Muscle of leg (tissue), 11 donors: ENCODE data around the gene SYF2. TPM values are rescaled to one million over a fixed set of nuclear protein-coding genes. Genes with fewer than 3 reads are reported as not detected.

Experiments used
- DNase-seq: peaks from one replicate; pipeline ENCODE4 v3.0.0; 2013
- H3K27ac ChIP-seq: one replicate; pipeline ENCODE4 v1.5.1; 2013; ENCODE audit warnings: mild to moderate bottlenecking, low read length, control low read depth
- H3K27me3 ChIP-seq: one replicate; pipeline ENCODE4 v1.6.1; 2013; ENCODE audit warnings: low read length; ENCODE audit not compliant: control insufficient read depth, insufficient read depth
- H3K36me3 ChIP-seq: one replicate; pipeline ENCODE4 v1.6.1; 2013; ENCODE audit warnings: low read length; ENCODE audit not compliant: control insufficient read depth, insufficient read depth
- H3K4me1 ChIP-seq: one replicate; pipeline ENCODE4 v1.6.1; 2013; ENCODE audit warnings: low read length; ENCODE audit not compliant: control insufficient read depth, insufficient read depth
- H3K4me3 ChIP-seq: one replicate; pipeline ENCODE4 v1.5.1; 2013; ENCODE audit warnings: low read length, control low read depth
- H3K9me3 ChIP-seq: replicated peaks from 2 replicates; pipeline ENCODE4 v1.6.1; 2013; ENCODE audit warnings: low read depth, low read length; ENCODE audit not compliant: control insufficient read depth
- WGBS: methylation state at CpG from one replicate; pipeline ENCODE4 v1.1.5; 2013; ENCODE audit warnings: missing lambda C conversion rate; ENCODE audit not compliant: insufficient coverage; 5-methylcytosine and 5-hydroxymethylcytosine counted together
- polyA plus RNA-seq, 8 donors: library from polyadenylated mRNA; unstranded; fragments of 120-200 nt; gene quantifications; one replicate each; pipeline versions ENCODE4 v1.2.1 to v1.2.3, GENCODE V29; 2013; ENCODE audit warnings: inconsistent platforms in 1 of 8, low replicate concordance in 1 of 8; ENCODE audit not compliant: insufficient read length in 8 of 8, insufficient read depth in 1 of 8
- total RNA-seq: library from RNA; stranded (reverse); fragments of 120-200 nt; gene quantifications from one replicate; pipeline ENCODE4 v1.2.4, GENCODE V29; 2013

SYF2 gene
- total and polyA plus RNA-seq, 9 donors: 52.6 to 65.6 (median 58.3) TPM

DNA sequence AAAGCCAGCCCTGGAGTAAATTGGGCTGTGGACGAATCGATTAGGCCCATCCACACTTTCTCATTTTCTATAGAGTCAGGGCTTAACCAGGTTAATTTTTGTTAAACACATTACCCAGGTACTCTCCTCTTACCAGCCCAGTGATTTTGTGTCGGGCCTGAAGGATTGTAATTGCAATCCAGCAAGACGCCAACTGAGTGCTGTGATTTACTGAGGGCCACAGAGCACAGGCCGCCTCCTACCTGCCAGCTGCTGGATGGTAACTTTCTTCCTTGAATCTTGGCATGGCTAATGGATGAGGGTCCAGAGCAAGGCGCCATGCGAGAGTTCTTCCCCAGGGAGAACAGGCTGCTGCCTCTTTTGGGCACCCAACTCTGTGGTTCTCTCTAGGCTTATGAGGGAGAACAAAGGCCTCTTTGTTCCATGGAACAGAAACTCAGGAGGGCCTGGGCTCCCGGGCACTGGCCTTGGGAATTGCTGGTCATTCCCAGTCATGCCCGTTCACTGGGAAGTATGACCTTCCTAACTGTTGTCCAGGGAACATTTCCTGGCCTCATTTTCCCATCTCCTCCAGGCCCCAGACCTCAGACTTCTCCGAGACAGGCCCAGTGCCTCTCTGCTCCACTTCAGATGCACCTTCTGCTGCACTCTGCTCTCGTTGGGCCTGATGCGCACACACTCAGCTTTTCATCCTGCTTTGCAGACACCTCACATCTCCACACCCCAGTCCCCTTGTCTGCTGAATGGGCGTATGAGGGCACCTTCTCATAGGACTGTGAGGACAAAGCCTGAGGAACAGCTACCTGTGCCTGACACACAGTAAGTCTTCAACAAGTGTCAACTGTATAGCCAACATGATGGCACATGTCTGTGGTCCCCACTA is 57.3 kb downstream of the SYF2 start:
- Histone ChIP-seq H3K4me1 (no peaks in the 10 kb centered on the region), H3K9me3 (no peaks in the 10 kb centered on the region), H3K27ac (no peak overlapping the region), H3K4me3 (no peak overlapping the region), H3K27me3 (peaks cover 2% of the 10 kb centered on the region), H3K36me3 (no peaks in the 10 kb centered on the region)
- WGBS: 81% methylated on average over 10 of the region's 13 CpGs
- no peak for DNase-seq

DNA sequence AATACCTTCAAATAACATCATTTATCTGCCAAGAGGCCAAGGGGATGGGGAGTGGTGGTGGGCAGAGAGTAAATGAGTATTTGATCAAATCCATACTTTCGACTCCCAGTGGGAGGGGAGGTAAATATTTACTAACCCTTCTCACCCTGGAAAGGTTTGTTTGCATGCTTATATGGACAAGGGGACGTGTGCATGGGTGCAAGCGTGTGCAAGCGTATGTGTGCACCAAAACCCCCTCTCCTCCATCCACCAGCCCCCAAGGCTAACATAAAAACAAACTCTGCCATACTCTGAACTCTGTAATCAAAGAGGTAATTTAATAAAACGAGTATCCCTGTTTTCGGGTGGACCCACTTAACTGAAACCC is 58.0 kb downstream of the SYF2 start:
- no peak overlapping the region for H3K4me3 ChIP-seq
- WGBS: no CpG with 5 or more reads among the region's 6 CpGs
- no peak for DNase-seq
- peaks cover 2% of the 10 kb centered on the region for H3K27me3 ChIP-seq
- H3K27ac ChIP-seq: no peak overlapping the region
- H3K4me1 ChIP-seq: no peaks in the 10 kb centered on the region
- H3K36me3 ChIP-seq: no peaks in the 10 kb centered on the region
- H3K9me3 ChIP-seq: no peaks in the 10 kb centered on the region

DNA sequence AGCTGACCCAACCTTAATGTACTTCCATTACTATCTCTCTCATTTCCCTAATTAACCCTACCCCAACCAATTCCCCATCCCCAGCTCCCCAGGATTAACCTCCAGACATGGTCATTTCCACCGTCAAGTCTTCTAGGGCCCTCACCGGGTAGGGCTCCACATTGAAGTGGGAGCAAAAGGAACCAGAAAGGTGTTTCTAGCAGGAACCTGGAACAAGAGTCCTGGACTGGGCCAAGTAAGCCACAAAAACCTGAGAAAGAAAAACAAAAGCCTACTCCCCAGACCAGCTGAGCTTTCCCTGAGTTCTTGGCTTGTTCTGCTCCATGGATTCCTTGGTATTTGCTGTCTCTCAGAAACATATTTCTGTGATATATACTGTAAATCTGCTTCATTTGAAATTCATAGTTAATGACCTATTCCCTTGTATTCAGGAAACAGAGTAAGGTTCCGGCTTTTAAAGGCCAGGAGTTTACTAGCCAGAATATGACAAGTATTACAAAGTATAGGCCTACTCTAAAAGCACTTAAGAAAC is 58.4 kb downstream of the SYF2 start:
- H3K9me3 ChIP-seq: no peaks in the 10 kb centered on the region
- no peaks in the 10 kb centered on the region for H3K4me1 ChIP-seq
- H3K27me3 ChIP-seq: peaks cover 2% of the 10 kb centered on the region
- no CpG with 5 or more reads among the region's 3 CpGs for WGBS
- no peak overlapping the region for H3K27ac ChIP-seq
- peak; percentile 24 for DNase-seq
- H3K36me3 ChIP-seq: no peaks in the 10 kb centered on the region
- H3K4me3 ChIP-seq: no peak overlapping the region

Other genes starting within 250 kb of the SYF2 start
- gene RSRP1, start 15.0 kb upstream of the SYF2 start, total RNA-seq: 68.5 TPM
- 10 to 100 TPM; 39.1 to 78.0 (median 57.5) TPM for gene RSRP1, start 15.0 kb upstream of the SYF2 start, polyA plus RNA-seq
- 0.35 TPM for gene RHD, start 40.0 kb upstream of the SYF2 start, total RNA-seq
- gene RHD, start 40.0 kb upstream of the SYF2 start, polyA plus RNA-seq: 1 to 10 TPM in 1 of 8 donors, under 1 TPM in 7; 0.15 to 1.2 (median 0.53) TPM
- 39.2 TPM for gene TMEM50A, start 105.8 kb upstream of the SYF2 start, total RNA-seq
- gene TMEM50A, start 105.8 kb upstream of the SYF2 start, polyA plus RNA-seq: 10 to 100 TPM; 60.2 to 86.2 (median 68.3) TPM
- gene RHCE, start 188.3 kb upstream of the SYF2 start, total RNA-seq: 0.44 TPM
- 1 to 10 TPM in 7 of 8 donors, under 1 TPM in 1; 0.83 to 2.4 (median 1.4) TPM for gene RHCE, start 188.3 kb upstream of the SYF2 start, polyA plus RNA-seq
- gene MACO1, start 198.4 kb upstream of the SYF2 start, total RNA-seq: 17.0 TPM
- gene MACO1, start 198.4 kb upstream of the SYF2 start, polyA plus RNA-seq: 10 to 100 TPM; 15.6 to 19.4 (median 17.5) TPM